Head of caudate nucleus (tissue), 42 donors: ENCODE data around the gene DPP6.
A peak's percentile ranks its signal among the peaks of the same experiment; 100 is the strongest.

Source experiments
- DNase-seq, 42 donors: peaks; one replicate each; pipeline versions ENCODE4 v3.0.0 to v3.0.0-alpha.2; 2020 to 2021; ENCODE audit warnings: mixed read lengths in 7 of 42
- intact Hi-C: fragments of 100-400 bp; cut with DNase I; formaldehyde crosslinking; loops from one replicate; pipeline ENCODE4 v1.15.0; 2022

The DPP6 gene

GRCh38 chr7:154304740-154305700 lies 252.8 kb downstream of the DPP6 start:
- peak; percentile 31 to 88 (median 68) for DNase-seq
- intact Hi-C loops, result no loop called here

- intact Hi-C loops, result no loop called here
- peak in 4 of 42 donors; percentile 5 to 21 (median 19) for DNase-seq
Observed at GRCh38 chr7:154306036-154306435, 253.8 kb downstream of the DPP6 start.

- peak in 1 of 42 donors; percentile 24 for DNase-seq
- intact Hi-C loops, result no loop called here
Observed at GRCh38 chr7:154308928-154309327, 256.7 kb downstream of the DPP6 start.

GRCh38 chr7:154310114-154310513 lies 257.9 kb downstream of the DPP6 start:
- intact Hi-C loops, result no loop called here
- peak in 10 of 42 donors; percentile 18 to 61 (median 36) for DNase-seq

GRCh38 chr7:154324196-154324595 lies 272.0 kb downstream of the DPP6 start:
- intact Hi-C loops, result no loop called here
- DNase-seq, result no peak

GRCh38 chr7:154326421-154326820 lies 274.2 kb downstream of the DPP6 start:
- no peak for DNase-seq
- intact Hi-C loops, result no loop called here

- DNase-seq, result no peak
- intact Hi-C loops, result no loop called here
Observed at GRCh38 chr7:154330318-154330717, 278.1 kb downstream of the DPP6 start.

GRCh38 chr7:154332811-154333580 lies 280.8 kb downstream of the DPP6 start:
- intact Hi-C loops, result no loop called here

GRCh38 chr7:154336295-154336694 lies 284.1 kb downstream of the DPP6 start:
- no peak for DNase-seq
- intact Hi-C loops, result no loop called here

More at GRCh38 chr7:154332811-154333580, 280.8 kb downstream of the DPP6 start:
- DNase-seq, result peak in 1 of 42 donors; percentile 30

GRCh38 chr7:154338701-154339506 lies 286.7 kb downstream of the DPP6 start:
- DNase-seq, result peak in 22 of 42 donors; percentile 16 to 65 (median 40)
- intact Hi-C loops, result no loop called here

GRCh38 chr7:154342971-154343633 lies 290.9 kb downstream of the DPP6 start:
- intact Hi-C loops, result no loop called here
- no peak for DNase-seq

- peak in 5 of 42 donors; percentile 21 to 60 (median 37) for DNase-seq
- intact Hi-C loops, result no loop called here
Observed at GRCh38 chr7:154343778-154344412, 291.7 kb downstream of the DPP6 start.

GRCh38 chr7:154345093-154345492 lies 292.9 kb downstream of the DPP6 start:
- intact Hi-C loops, result no loop called here
- peak in 18 of 42 donors; percentile 25 to 76 (median 46) for DNase-seq

GRCh38 chr7:154347700-154348266 lies 295.6 kb downstream of the DPP6 start:
- intact Hi-C loops, result no loop called here
- peak in 9 of 42 donors; percentile 27 to 67 (median 45) for DNase-seq

- DNase-seq, result peak in 14 of 42 donors; percentile 22 to 65 (median 50)
- intact Hi-C loops, result no loop called here
Observed at GRCh38 chr7:154350892-154351291, 298.7 kb downstream of the DPP6 start.

- peak in 2 of 42 donors; percentile 9 to 14 for DNase-seq
- intact Hi-C loops, result no loop called here
Observed at GRCh38 chr7:154353355-154353767, 301.2 kb downstream of the DPP6 start.

GRCh38 chr7:154364170-154364569 lies 312.0 kb downstream of the DPP6 start:
- peak in 1 of 42 donors; percentile 22 for DNase-seq
- intact Hi-C loops, result no loop called here

GRCh38 chr7:154371424-154371823 lies 319.2 kb downstream of the DPP6 start:
- intact Hi-C loops, result no loop called here
- DNase-seq, result no peak
